ENCODE measurements around the gene KRT75. TPM values are rescaled to one million over a fixed set of nuclear protein-coding genes. Genes with fewer than 3 reads are reported as not detected.

The KRT75 gene
- total RNA-seq, 1 experiment from 2014 or later: not detected

- no peak overlapping the region for H3K4me2 ChIP-seq
- H3K27ac ChIP-seq: no peak overlapping the region
- H3K27me3 ChIP-seq (ENCODE audit: insufficient read depth, low read depth): no peaks in the 10 kb centered on the region
- intact Hi-C loops (cut with micrococcal nuclease; ENCODE audit: unreplicated experiment): loop anchor here (2.0 to 5.0 kb wide), 4 partner anchors 46 to 476 kb away; partner anchors contain the start of gene KRT5
- no peaks in the 10 kb centered on the region for H3K9me2 ChIP-seq (ENCODE audit: insufficient read depth)
- no peaks in the 10 kb centered on the region for H3K79me2 ChIP-seq (ENCODE audit: low read depth)
- TF ChIP-seq EZH2 (IDR thresholded peaks at IDR 0.05; ENCODE audit: low read depth) (no peak), CTCF (conservative IDR thresholded peaks at IDR 0.05) (peak; percentile 80)
- no peaks in the 10 kb centered on the region for H3K9me3 ChIP-seq (ENCODE audit: insufficient read depth, low read depth)
- ChIA-PET POLR2A (ENCODE audit: unreplicated experiment) (interaction anchor here (0.6 to 1.0 kb wide), 3 partner anchors 47 to 100 kb away, joined by 3 to 5 read pairs (median 4); partner anchors contain the start of gene KRT6A), CTCF (interaction anchor here (0.7 to 1.4 kb wide), 14 partner anchors 21 to 484 kb away, joined by 3 to 7 read pairs (median 3); partner anchors contain the start of genes KRT5 and KRT75)
- H3K4me1 ChIP-seq (replicated peaks; ENCODE audit: insufficient read depth): peaks cover 9% of the 10 kb centered on the region
- H3K36me3 ChIP-seq (ENCODE audit: low read depth): no peaks in the 10 kb centered on the region
- DNase-seq: peak; percentile 72 to 76
- no peak overlapping the region for H2AFZ ChIP-seq
- no peaks in the 10 kb centered on the region; the same call in 1 of the 2 replicates for H3F3A ChIP-seq (ENCODE audit: insufficient read depth, low read depth)
- H4K20me1 ChIP-seq (ENCODE audit: insufficient read depth): no peaks in the 10 kb centered on the region
- no TSS peak for BruUV-seq (replicated peaks)
- no peak overlapping the region for H3K4me3 ChIP-seq
Measured at GRCh38 chr12:52395761-52396434, 38.3 kb downstream of the KRT75 start.

DNA sequence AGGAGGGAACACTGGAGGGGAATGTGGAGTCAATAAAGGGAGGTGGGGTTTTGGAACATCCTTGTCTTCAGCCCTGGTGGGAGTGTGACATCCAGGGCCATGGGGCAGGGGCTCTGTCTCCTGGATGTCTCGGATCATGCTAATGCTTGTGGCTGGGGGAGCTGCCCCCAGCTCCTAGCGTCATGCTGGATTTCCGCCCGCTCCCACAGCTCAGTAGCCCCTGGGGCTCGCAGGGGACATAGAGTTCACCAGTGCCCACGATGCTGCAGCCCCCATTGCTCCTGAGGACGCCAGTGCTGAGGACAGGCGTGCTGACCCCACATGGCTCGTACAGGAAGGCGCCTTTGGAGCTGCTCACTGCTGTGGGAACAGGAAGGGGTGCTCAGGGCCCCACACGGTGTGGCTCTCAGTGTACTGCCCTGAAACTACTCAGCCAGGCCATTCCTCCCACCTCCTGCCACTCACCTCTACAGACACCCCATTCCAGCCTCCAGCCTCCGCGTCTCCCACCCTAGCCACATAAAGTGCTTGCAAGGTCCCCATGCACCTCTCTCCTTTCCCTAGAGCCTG is 39.2 kb downstream of the KRT75 start:
- Histone ChIP-seq H3K79me2 (ENCODE audit: low read depth) (no peaks in the 10 kb centered on the region), H3K27ac (no peak overlapping the region), H3K4me1 (replicated peaks; ENCODE audit: insufficient read depth) (peaks cover 9% of the 10 kb centered on the region), H3K4me3 (no peak overlapping the region), H4K20me1 (ENCODE audit: insufficient read depth) (no peaks in the 10 kb centered on the region), H2AFZ (no peak overlapping the region), H3K36me3 (ENCODE audit: low read depth) (no peaks in the 10 kb centered on the region), H3K9me2 (ENCODE audit: insufficient read depth) (no peaks in the 10 kb centered on the region), H3F3A (ENCODE audit: insufficient read depth, low read depth) (no peaks in the 10 kb centered on the region; the same call in 1 of the 2 replicates), H3K27me3 (ENCODE audit: insufficient read depth, low read depth) (no peaks in the 10 kb centered on the region), H3K4me2 (no peak overlapping the region), H3K9me3 (ENCODE audit: insufficient read depth, low read depth) (no peaks in the 10 kb centered on the region)
- ChIA-PET POLR2A (ENCODE audit: unreplicated experiment) (interaction anchor here (0.6 kb wide), 1 partner anchor 203 kb away, joined by 4 read pairs; no protein-coding TSS in a partner anchor), CTCF (interaction anchor here (0.6 to 1.4 kb wide), 6 partner anchors 22 to 494 kb away, joined by 3 to 7 read pairs (median 4); partner anchors contain the start of gene KRT75)
- intact Hi-C loops (cut with micrococcal nuclease; ENCODE audit: unreplicated experiment): loop anchor here (5.0 kb wide), 3 partner anchors 47 to 477 kb away; partner anchors contain the start of gene KRT5
- no TSS peak for BruUV-seq (replicated peaks)
- DNase-seq: no peak
- TF ChIP-seq EZH2 (IDR thresholded peaks at IDR 0.05; ENCODE audit: low read depth) (no peak), CTCF (conservative IDR thresholded peaks at IDR 0.05) (no peak)

GRCh38 chr12:52392465-52393007 is 41.6 kb downstream of the KRT75 start:
- Histone ChIP-seq H3K36me3 (ENCODE audit: low read depth) (no peaks in the 10 kb centered on the region), H3K4me1 (replicated peaks; ENCODE audit: insufficient read depth) (no peaks in the 10 kb centered on the region), H3K79me2 (ENCODE audit: low read depth) (no peaks in the 10 kb centered on the region), H3K4me3 (no peak overlapping the region), H3K27ac (no peak overlapping the region), H4K20me1 (ENCODE audit: insufficient read depth) (no peaks in the 10 kb centered on the region), H3K9me3 (ENCODE audit: insufficient read depth, low read depth) (no peaks in the 10 kb centered on the region), H3K9me2 (ENCODE audit: insufficient read depth) (no peaks in the 10 kb centered on the region), H3K4me2 (no peak overlapping the region), H3K27me3 (ENCODE audit: insufficient read depth, low read depth) (no peaks in the 10 kb centered on the region), H3F3A (ENCODE audit: insufficient read depth, low read depth) (no peaks in the 10 kb centered on the region; the same call in 1 of the 2 replicates), H2AFZ (no peak overlapping the region)
- no peak for TF ChIP-seq CTCF (conservative IDR thresholded peaks at IDR 0.05)
- TF ChIP-seq EZH2 (IDR thresholded peaks at IDR 0.05; ENCODE audit: low read depth): no peak
- CTCF ChIA-PET: no interaction called here
- intact Hi-C loops (cut with micrococcal nuclease; ENCODE audit: unreplicated experiment): no loop called here
- DNase-seq: no peak
- BruUV-seq (replicated peaks): no TSS peak
- POLR2A ChIA-PET (ENCODE audit: unreplicated experiment): interaction anchor here (0.6 kb wide), 1 partner anchor 318 kb away, joined by 3 read pairs; no protein-coding TSS in a partner anchor

Measured in PC-9 (cell line).